Omental fat pad (tissue), 4 donors: ENCODE measurements around the gene NEMP1. TPM values are rescaled to one million over a fixed set of nuclear protein-coding genes. Genes with fewer than 3 reads are reported as not detected.
"Not testable (repeated sequence)": the region's sequence is repeated elsewhere in the genome, so short reads cannot be mapped to it uniquely, and the experiment has no call there.

Experiments
- ATAC-seq: fragments of 150-250 bp; one replicate; pipeline ENCODE4 v1.9.1; 2016; ENCODE audit warnings: mild to moderate bottlenecking, moderate library complexity; ENCODE audit not compliant: low FRiP score
- DNase-seq: peaks from one replicate; pipeline ENCODE4 v3.0.0-alpha.2; 2019; ENCODE audit warnings: low spot score
- CTCF ChIP-seq, 3 donors: fragments of 450-650 bp; IDR thresholded peaks; one replicate each; pipeline ENCODE4 v1.5.1; 2016 to 2017; ENCODE audit warnings: antibody characterized with exemption in 3 of 3, mild to moderate bottlenecking in 3 of 3, moderate library complexity in 2 of 3
- total RNA-seq, 4 donors: library from RNA; depleted of rRNA; stranded (reverse); fragments of >200 nt; gene quantifications; one replicate each; pipeline ENCODE4 v1.1.0, GENCODE V29; 2016

The NEMP1 gene
- total RNA-seq, 4 donors from 2014 or later, result 4.6 to 9.8 (median 5.9) TPM

GRCh38 chr12:57124261-57124877, 45.8 kb upstream of the NEMP1 start:
- TF ChIP-seq CTCF (IDR thresholded peaks at IDR 0.05), result peak in 2 of 3 donors; percentile 82 to 86
- peak; percentile 89 for DNase-seq
- ATAC-seq, result peak; percentile 47

GRCh38 chr12:57123813-57124212, 45.2 kb upstream of the NEMP1 start:
- DNase-seq (no peak), ATAC-seq (no peak)
- no peak for TF ChIP-seq CTCF (IDR thresholded peaks at IDR 0.05)

GRCh38 chr12:57120718-57121117, 42.1 kb upstream of the NEMP1 start:
- DNase-seq, ATAC-seq: not testable (repeated sequence)

- ATAC-seq, result no peak
- no peak for DNase-seq
- no peak for TF ChIP-seq CTCF (IDR thresholded peaks at IDR 0.05)
These were observed 40.9 kb upstream of the NEMP1 start for GRCh38 chr12:57119294-57120085.

GRCh38 chr12:57118711-57119271, 40.2 kb upstream of the NEMP1 start:
- no peak for TF ChIP-seq CTCF (IDR thresholded peaks at IDR 0.05)
- DNase-seq (no peak), ATAC-seq (peak; percentile 26)

- DNase-seq (no peak), ATAC-seq (no peak)
- TF ChIP-seq CTCF (IDR thresholded peaks at IDR 0.05), result no peak
These were observed 38.1 kb upstream of the NEMP1 start for GRCh38 chr12:57116580-57117281.
